ENCODE measurements around the gene SLC4A1.

GRCh38 chr17:44267165-44267455 lies 825 bp downstream of the SLC4A1 start:
- TF ChIP-seq CTCF (IDR thresholded peaks at IDR 0.05) (no peak), POLR2A (IDR thresholded peaks at IDR 0.05) (no peak)

Measured in upper lobe of left lung (tissue), 4 donors.